ENCODE measurements around the gene LPA. TPM values are rescaled to one million over a fixed set of nuclear protein-coding genes. Genes with fewer than 3 reads are reported as not detected.
"Not testable (repeated sequence)": the region's sequence is repeated elsewhere in the genome, so short reads cannot be mapped to it uniquely, and the experiment has no call there.

LPA gene
- total and polyA plus RNA-seq, 8 donors, result 0.07 to 2.1 (median 1.4) TPM

- H3K4me1 ChIP-seq, result no peaks in the 10 kb centered on the region
- ATAC-seq (peak; percentile 96 to 99 (median 98)), FAIRE-seq (no peak), DNase-seq (peak; percentile 48 to 86 (median 72))
- 3 to 13% methylated on average over 14 of the region's 14 CpGs for WGBS, 2 donors
- H3K4me3 ChIP-seq, result peak overlapping the region; percentile 23 to 57 (median 38)
- intact Hi-C loops (cut with DNase I), result no loop called here
- no peaks in the 10 kb centered on the region for H3K36me3 ChIP-seq
- H3K27ac ChIP-seq, result no peak overlapping the region
- H3K9me3 ChIP-seq, result no peaks in the 10 kb centered on the region
- H3K27me3 ChIP-seq, result no peaks in the 10 kb centered on the region
- peak; percentile 22 to 43 (median 35) for TF ChIP-seq CTCF (IDR thresholded peaks at IDR 0.05)
Measured at GRCh38 chr6:160679402-160679769, 15.3 kb upstream of the LPA start.

- Histone ChIP-seq H3K9me3 (no peaks in the 10 kb centered on the region), H3K4me3 (peak overlapping the region; percentile 23 to 57 (median 38)), H3K36me3 (no peaks in the 10 kb centered on the region), H3K27ac (no peak overlapping the region), H3K4me1 (no peaks in the 10 kb centered on the region), H3K27me3 (no peaks in the 10 kb centered on the region)
- intact Hi-C loops (cut with DNase I), result no loop called here
- DNase-seq, result peak in 5 of 6 donors; percentile 19 to 74 (median 32)
- TF ChIP-seq CTCF (IDR thresholded peaks at IDR 0.05), result no peak
- WGBS, 2 donors, result 5 to 13% methylated on average over 42 of the region's 42 CpGs
- ATAC-seq, result peak; percentile 69 to 87 (median 84)
- no peak for FAIRE-seq
Measured at GRCh38 chr6:160678744-160679401, 14.8 kb upstream of the LPA start.

- Histone ChIP-seq H3K9me3 (no peaks in the 10 kb centered on the region), H3K27me3 (no peaks in the 10 kb centered on the region), H3K36me3 (no peaks in the 10 kb centered on the region), H3K27ac (no peak overlapping the region), H3K4me3 (no peak overlapping the region), H3K4me1 (no peaks in the 10 kb centered on the region)
- 85 to 91% methylated on average over 4 of the region's 4 CpGs for WGBS, 2 donors
- intact Hi-C loops (cut with DNase I), result no loop called here
- no peak for TF ChIP-seq CTCF (IDR thresholded peaks at IDR 0.05)
- ATAC-seq (no peak), FAIRE-seq (no peak), DNase-seq (no peak)
Measured at GRCh38 chr6:160678230-160678629, 14.2 kb upstream of the LPA start.

- WGBS, 2 donors, result 81 to 82% methylated on average over 5 of the region's 5 CpGs
- FAIRE-seq; intact Hi-C loops (cut with DNase I): not testable (repeated sequence)
Measured at GRCh38 chr6:160676418-160676817, 12.3 kb upstream of the LPA start.

GRCh38 chr6:160668589-160668988 lies 4.5 kb upstream of the LPA start:
- H3K4me1 ChIP-seq, result no peaks in the 10 kb centered on the region
- H3K27ac ChIP-seq, result no peak overlapping the region
- no peaks in the 10 kb centered on the region for H3K9me3 ChIP-seq
- ATAC-seq (no peak), DNase-seq (no peak), FAIRE-seq (no peak)
- no peak overlapping the region for H3K4me3 ChIP-seq
- 65 to 71% methylated on average over 2 of the region's 2 CpGs for WGBS, 2 donors
- no peaks in the 10 kb centered on the region for H3K36me3 ChIP-seq
- no peak for TF ChIP-seq CTCF (IDR thresholded peaks at IDR 0.05)
- H3K27me3 ChIP-seq, result no peaks in the 10 kb centered on the region
- intact Hi-C loops (cut with DNase I), result no loop called here

More at GRCh38 chr6:160676418-160676817, 12.3 kb upstream of the LPA start:
- H3K36me3 ChIP-seq, H3K4me3 ChIP-seq, H3K27ac ChIP-seq, H3K27me3 ChIP-seq, DNase-seq, H3K9me3 ChIP-seq, H3K4me1 ChIP-seq, ATAC-seq: not testable (repeated sequence)

Measured in pancreas (tissue), 10 donors.